Lung (tissue), 12 donors: ENCODE results near the gene AGAP1. TPM values are rescaled to one million over a fixed set of nuclear protein-coding genes. Genes with fewer than 3 reads are reported as not detected.

Experiments
- ATAC-seq: fragments of 200-7000 bp; cut with Tn5 transposase; one replicate; pipeline ENCODE4 v1.9.1; 2020; ENCODE audit warnings: moderate number of reproducible peaks; ENCODE audit not compliant: insufficient read depth, low FRiP score
- DNase-seq, 3 donors: peaks; one replicate each; pipeline ENCODE4 v3.0.0-alpha.2; 2013 to 2017
- H3K27ac ChIP-seq, 2 donors: one replicate each; pipeline ENCODE4 v1.5.1; 2013; ENCODE audit warnings: mild to moderate bottlenecking in 2 of 2, moderate library complexity in 2 of 2, control low read depth in 1 of 2, inconsistent platforms in 1 of 2, low read depth in 1 of 2, low read length in 1 of 2
- H3K27me3 ChIP-seq, 3 donors: one replicate each; pipeline ENCODE4 v1.5.1; 2013; ENCODE audit warnings: low read length in 2 of 3; ENCODE audit not compliant: control insufficient read depth in 3 of 3, insufficient read depth in 3 of 3
- H3K36me3 ChIP-seq, 4 donors: one replicate each; pipeline ENCODE4 v1.5.1; 2013; ENCODE audit warnings: low read length in 4 of 4, mild to moderate bottlenecking in 1 of 4, moderate library complexity in 1 of 4; ENCODE audit not compliant: control insufficient read depth in 4 of 4, insufficient read depth in 4 of 4
- H3K4me1 ChIP-seq, 5 donors: one replicate each; pipeline ENCODE4 v1.5.1; 2013; ENCODE audit warnings: low read length in 5 of 5, mild to moderate bottlenecking in 2 of 5, moderate library complexity in 1 of 5; ENCODE audit not compliant: control insufficient read depth in 5 of 5, insufficient read depth in 5 of 5
- H3K4me3 ChIP-seq: one replicate; pipeline ENCODE4 v1.5.1; 2013; ENCODE audit warnings: mild to moderate bottlenecking, control low read depth, moderate library complexity
- H3K9ac ChIP-seq, 2 donors: one replicate each; pipeline ENCODE4 v1.5.1; 2013; ENCODE audit warnings: low read length in 2 of 2, control low read depth in 1 of 2; ENCODE audit not compliant: insufficient read depth in 1 of 2
- H3K9me3 ChIP-seq, 4 donors: one replicate each; pipeline ENCODE4 v1.5.1; 2013; ENCODE audit warnings: low read length in 3 of 4, mild to moderate bottlenecking in 1 of 4, moderate library complexity in 1 of 4; ENCODE audit not compliant: control insufficient read depth in 4 of 4, insufficient read depth in 3 of 4
- CTCF ChIP-seq: IDR thresholded peaks from 2 replicates; pipeline ENCODE4 v1.5.1; 2012; ENCODE audit warnings: mild to moderate bottlenecking; ENCODE audit errors: control extremely low read depth, extremely low read depth
- WGBS, 2 donors: extraction: QIAGEN DNeasy Blood & Tissue Kit; methylation state at CpG; one replicate each; pipeline ENCODE4 v1.1.7; 2013; 5-methylcytosine and 5-hydroxymethylcytosine counted together
- polyA plus RNA-seq, 2 donors: library from polyadenylated mRNA; stranded (reverse); fragments of 200-250 nt; gene quantifications; one replicate each; pipeline ENCODE4 v1.2.1, GENCODE V29; 2013
- total RNA-seq, 2 donors: library from RNA; depleted of rRNA in 1 of 2; stranded (reverse); fragments of >200 nt in 1 of 2; gene quantifications; one replicate each; pipeline ENCODE4 v1.2.1, GENCODE V29; 2014 to 2021
- donor health status: control.
- donor health status: control.
- donor health status: Bipolar disorder and iron deficiency.
- donor health status: healthy.
- donor health status: DM: yes; HTN: yes; CAD: no.

AGAP1 gene
- total and polyA plus RNA-seq, 4 donors = 6.6 to 39.4 (median 20.2) TPM

GRCh38 chr2:236143811-236144210 is 650.0 kb downstream of the AGAP1 start:
- Histone ChIP-seq H3K4me3 (no peak overlapping the region), H3K4me1 (no peaks in the 10 kb centered on the region), H3K36me3 (no peaks in the 10 kb centered on the region), H3K27ac (no peak overlapping the region), H3K9me3 (peaks cover 0 to 6% (median 0%) of the 10 kb centered on the region in 4 donors), H3K9ac (no peak overlapping the region), H3K27me3 (peaks cover 0 to 12% (median 2%) of the 10 kb centered on the region in 3 donors)
- DNase-seq = no peak
- no peak for ATAC-seq
- TF ChIP-seq CTCF = no peak
- 86 to 95% methylated on average over 10 of the region's 10 CpGs for WGBS, 2 donors

- peaks cover 0 to 6% (median 3%) of the 10 kb centered on the region in 4 donors for H3K9me3 ChIP-seq
- no peaks in the 10 kb centered on the region for H3K36me3 ChIP-seq
- H3K27me3 ChIP-seq = peaks cover 0 to 12% (median 5%) of the 10 kb centered on the region in 3 donors
- 95% methylated on average over 7 of the region's 7 CpGs for WGBS, 2 donors
- no peak overlapping the region for H3K9ac ChIP-seq
- H3K27ac ChIP-seq = no peak overlapping the region
- no peak for TF ChIP-seq CTCF
- no peak for DNase-seq
- H3K4me1 ChIP-seq = no peaks in the 10 kb centered on the region
- no peak for ATAC-seq
- H3K4me3 ChIP-seq = no peak overlapping the region
Measured at GRCh38 chr2:236146436-236146835, 652.6 kb downstream of the AGAP1 start.

- DNase-seq = no peak
- TF ChIP-seq CTCF = no peak
- no peak overlapping the region for H3K27ac ChIP-seq
- no peak overlapping the region for H3K4me3 ChIP-seq
- H3K9ac ChIP-seq = no peak overlapping the region
- H3K4me1 ChIP-seq = no peaks in the 10 kb centered on the region
- peaks cover 0 to 15% (median 7%) of the 10 kb centered on the region in 4 donors for H3K9me3 ChIP-seq
- H3K36me3 ChIP-seq = no peaks in the 10 kb centered on the region
- 90 to 95% methylated on average over 3 of the region's 3 CpGs for WGBS, 2 donors
- H3K27me3 ChIP-seq = peaks cover 0 to 45% (median 29%) of the 10 kb centered on the region in 3 donors
- no peak for ATAC-seq
Measured at GRCh38 chr2:236155406-236155805, 661.6 kb downstream of the AGAP1 start.

- Histone ChIP-seq H3K4me3 (no peak overlapping the region), H3K27me3 (peaks cover 0 to 53% (median 36%) of the 10 kb centered on the region in 3 donors), H3K36me3 (no peaks in the 10 kb centered on the region), H3K9ac (no peak overlapping the region), H3K4me1 (no peaks in the 10 kb centered on the region), H3K27ac (no peak overlapping the region), H3K9me3 (peaks cover 0 to 9% (median 6%) of the 10 kb centered on the region in 4 donors)
- 88 to 91% methylated on average over 16 of the region's 16 CpGs for WGBS, 2 donors
- TF ChIP-seq CTCF = no peak
- ATAC-seq (no peak), DNase-seq (no peak)
Measured at GRCh38 chr2:236156095-236156859, 662.4 kb downstream of the AGAP1 start.
